H9 (cell line): ENCODE data around the gene RADIL. TPM values are rescaled to one million over a fixed set of nuclear protein-coding genes. Genes with fewer than 3 reads are reported as not detected.

Experiments
- DNase-seq: peaks from one replicate; pipeline ENCODE4 v3.0.0-alpha.2; 2017
- H2AFZ ChIP-seq: one replicate; pipeline ENCODE4 v1.6.1; 2013; ENCODE audit warnings: mild to moderate bottlenecking, low read length, control low read depth, moderate library complexity
- H2AK5ac ChIP-seq: 2 replicates; pipeline ENCODE4 v1.6.1; 2013; ENCODE audit warnings: low read length, control low read depth, mixed read lengths; ENCODE audit not compliant: insufficient read length
- H2BK120ac ChIP-seq: one replicate; pipeline ENCODE4 v1.6.1; 2013; ENCODE audit warnings: low read depth, mild to moderate bottlenecking, low read length, control low read depth, inconsistent platforms; ENCODE audit not compliant: poor library complexity, severe bottlenecking
- H2BK12ac ChIP-seq: 2 replicates; pipeline ENCODE4 v1.6.1; 2013; ENCODE audit warnings: low read length, control low read depth, mixed read lengths, low read depth; ENCODE audit not compliant: insufficient read length
- H2BK15ac ChIP-seq: 2 replicates; pipeline ENCODE4 v1.6.1; 2013; ENCODE audit warnings: low read depth, low read length, control low read depth
- H2BK20ac ChIP-seq: one replicate; pipeline ENCODE4 v1.6.1; 2013; ENCODE audit warnings: low read depth, mild to moderate bottlenecking, low read length, control low read depth, inconsistent platforms; ENCODE audit not compliant: poor library complexity, severe bottlenecking
- H2BK5ac ChIP-seq: 2 replicates; pipeline ENCODE4 v1.6.1; 2013; ENCODE audit warnings: low read length, control low read depth, mixed read lengths; ENCODE audit not compliant: insufficient read length
- H3K14ac ChIP-seq: 2 replicates; pipeline ENCODE4 v1.6.1; 2013; ENCODE audit warnings: low read length, control low read depth; ENCODE audit not compliant: insufficient read depth
- H3K18ac ChIP-seq: 2 replicates; pipeline ENCODE4 v1.6.1; 2013; ENCODE audit warnings: low read depth, mild to moderate bottlenecking, mixed read lengths, low read length, control low read depth; ENCODE audit not compliant: insufficient read length
- H3K23ac ChIP-seq: 2 replicates; pipeline ENCODE4 v1.6.1; 2013; ENCODE audit warnings: low read length, control low read depth, mixed read lengths, low read depth; ENCODE audit not compliant: insufficient read length
- H3K23me2 ChIP-seq: 2 replicates; pipeline ENCODE4 v1.6.1; 2013; ENCODE audit warnings: low read depth, mild to moderate bottlenecking, mixed read lengths, low read length, control low read depth; ENCODE audit not compliant: insufficient read length, poor library complexity, severe bottlenecking
- H3K27ac ChIP-seq: 2 replicates; pipeline ENCODE4 v1.5.1; 2013; ENCODE audit warnings: low read length, control low read depth, mixed read lengths, low read depth; ENCODE audit not compliant: insufficient read length
- H3K27me3 ChIP-seq: 2 replicates; pipeline ENCODE4 v1.6.1; 2013; ENCODE audit warnings: low read length, control low read depth, inconsistent platforms; ENCODE audit not compliant: insufficient read depth
- H3K4ac ChIP-seq: 2 replicates; pipeline ENCODE4 v1.6.1; 2013; ENCODE audit warnings: low read depth, mild to moderate bottlenecking, control low read depth, inconsistent platforms, low read length, moderate library complexity
- H3K4me1 ChIP-seq: 2 replicates; pipeline ENCODE4 v1.6.1; 2013; ENCODE audit warnings: low read length, control low read depth, inconsistent platforms; ENCODE audit not compliant: insufficient read depth
- H3K4me2 ChIP-seq: 2 replicates; pipeline ENCODE4 v1.6.1; 2013; ENCODE audit warnings: low read length, control low read depth, mixed read lengths; ENCODE audit not compliant: insufficient read length, insufficient read depth
- H3K56ac ChIP-seq: 2 replicates; pipeline ENCODE4 v1.6.1; 2013; ENCODE audit warnings: low read depth, mild to moderate bottlenecking, mixed read lengths, low read length, control low read depth; ENCODE audit not compliant: insufficient read length
- H3K79me1 ChIP-seq: 2 replicates; pipeline ENCODE4 v1.6.1; 2013; ENCODE audit warnings: low read depth, mild to moderate bottlenecking, moderate library complexity, low read length, control low read depth, inconsistent platforms; ENCODE audit not compliant: insufficient read depth, poor library complexity, severe bottlenecking
- H3K79me2 ChIP-seq: 2 replicates; pipeline ENCODE4 v1.6.1; 2013; ENCODE audit warnings: low read length, control low read depth, inconsistent platforms; ENCODE audit not compliant: insufficient read depth
- H3K9ac ChIP-seq: 2 replicates; pipeline ENCODE4 v1.6.1; 2013; ENCODE audit warnings: low read length, control low read depth, mixed read lengths; ENCODE audit not compliant: insufficient read length; ENCODE audit errors: extremely low read depth
- H3K9me3 ChIP-seq: one replicate; pipeline ENCODE4 v1.6.1; 2013; ENCODE audit warnings: low read depth, low read length, inconsistent platforms; ENCODE audit not compliant: control insufficient read depth
- H3T11ph ChIP-seq: one replicate; pipeline ENCODE4 v1.6.1; 2013; ENCODE audit warnings: mild to moderate bottlenecking, low read length, control low read depth, inconsistent platforms
- H4K20me1 ChIP-seq: one replicate; pipeline ENCODE4 v1.6.1; 2013; ENCODE audit not compliant: control insufficient read depth, insufficient read length, insufficient read depth
- H4K5ac ChIP-seq: 2 replicates; pipeline ENCODE4 v1.6.1; 2013; ENCODE audit warnings: low read depth, mild to moderate bottlenecking, mixed read lengths, low read length, control low read depth; ENCODE audit not compliant: insufficient read length
- H4K8ac ChIP-seq: replicated peaks from 2 replicates; pipeline ENCODE4 v1.6.1; 2013; ENCODE audit warnings: low read length, control low read depth, mixed read lengths, low read depth; ENCODE audit not compliant: insufficient read length
- H4K91ac ChIP-seq: 2 replicates; pipeline ENCODE4 v1.6.1; 2013; ENCODE audit warnings: low read depth, mild to moderate bottlenecking, moderate library complexity, mixed read lengths, low read length, control low read depth; ENCODE audit not compliant: insufficient read length
- H3K27ac Mint-ChIP-seq, 3 experiments: 2 replicates in 2 of 3; 3 replicates in 1 of 3; pipeline ENCODE4 v1.8.0; 2020 to 2021; ENCODE audit warnings: mixed read lengths in 3 of 3, mild to moderate bottlenecking in 1 of 3, moderate library complexity in 1 of 3
- H3K27me3 Mint-ChIP-seq: 2 replicates; pipeline ENCODE4 v1.8.0; 2021; ENCODE audit warnings: low read depth, mild to moderate bottlenecking, moderate library complexity, mixed read lengths
- H3K36me3 Mint-ChIP-seq, 3 experiments: 2 replicates in 2 of 3; 3 replicates in 1 of 3; pipeline ENCODE4 v1.8.0; 2020 to 2021; ENCODE audit warnings: low read depth in 3 of 3, mixed read lengths in 3 of 3; ENCODE audit not compliant: insufficient read depth in 1 of 3
- H3K4me1 Mint-ChIP-seq, 2 experiments: 2 replicates each; pipeline ENCODE4 v1.8.0; 2020; ENCODE audit warnings: mixed read lengths in 2 of 2
- H3K4me3 Mint-ChIP-seq, 2 experiments: 2 replicates in 1 of 2; 3 replicates in 1 of 2; pipeline ENCODE4 v1.8.0; 2020 to 2021; ENCODE audit warnings: mild to moderate bottlenecking in 2 of 2, mixed read lengths in 2 of 2, moderate library complexity in 1 of 2
- H3K9me3 Mint-ChIP-seq, 2 experiments: 2 replicates in 1 of 2; 3 replicates in 1 of 2; pipeline ENCODE4 v1.8.0; 2020; ENCODE audit warnings: mild to moderate bottlenecking in 2 of 2, mixed read lengths in 2 of 2, moderate library complexity in 1 of 2
- CTCF ChIP-seq: fragments of 200-600 bp; sonication (generic); conservative IDR thresholded peaks from 3 replicates; pipeline ENCODE4 v1.8.0; 2021; ENCODE audit warnings: antibody characterized with exemption, mild to moderate bottlenecking
- WGBS: extraction: QIAGEN DNeasy Blood & Tissue Kit; methylation state at CpG from one replicate; pipeline ENCODE4 v1.1.7; 2013; ENCODE audit warnings: missing lambda C conversion rate, low lambda C conversion rate, mixed read lengths; ENCODE audit not compliant: insufficient read length; ENCODE audit errors: extremely low coverage; 5-methylcytosine and 5-hydroxymethylcytosine counted together
- total RNA-seq: library from RNA; stranded (reverse); gene quantifications from 2 replicates; pipeline ENCODE4 v1.2.1, GENCODE V29; 2021

Gene RADIL
- total RNA-seq, 1 experiment from 2014 or later, result 4.7 TPM

DNA sequence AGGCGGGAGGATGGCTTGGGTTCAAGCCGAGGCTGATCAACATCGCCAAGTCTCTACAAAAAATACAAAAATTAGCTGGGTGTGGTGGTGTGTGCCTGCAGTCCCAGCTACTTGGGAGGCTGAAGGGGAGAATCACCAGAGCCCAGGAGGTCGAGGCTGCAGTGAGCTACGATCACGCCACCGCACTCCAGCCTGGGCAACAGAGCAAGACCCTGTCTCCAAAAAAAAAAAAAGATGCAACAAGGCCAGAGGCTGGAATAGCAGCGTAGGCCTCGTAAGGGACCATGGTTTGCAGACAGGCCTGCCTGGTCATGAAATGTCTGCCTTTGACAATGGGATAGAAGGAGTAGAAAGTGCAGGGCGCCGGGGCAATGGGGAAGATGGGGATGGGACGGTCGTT is 41.7 kb downstream of the RADIL start:
- Histone ChIP-seq H3K14ac (no peak overlapping the region; the same call in 1 of the 2 replicates), H3K79me1 (no peaks in the 10 kb centered on the region), H2BK120ac (no peak overlapping the region), H4K5ac (no peak overlapping the region), H3K4me2 (no peak overlapping the region), H4K91ac (no peak overlapping the region), H3K4ac (no peak overlapping the region), H3K23ac (no peak overlapping the region), H3T11ph (no peak overlapping the region), H3K9me3 (no peaks in the 10 kb centered on the region), H4K8ac (no peak overlapping the region), H2BK12ac (no peak overlapping the region), H3K56ac (no peak overlapping the region), H3K4me1 (no peaks in the 10 kb centered on the region), H3K27me3 (no peaks in the 10 kb centered on the region), H3K27ac (no peak overlapping the region), H3K23me2 (no peaks in the 10 kb centered on the region), H2AK5ac (no peak overlapping the region), H2AFZ (no peak overlapping the region), H3K18ac (no peak overlapping the region), H2BK20ac (no peak overlapping the region), H3K79me2 (no peaks in the 10 kb centered on the region), H2BK5ac (no peak overlapping the region), H4K20me1 (no peaks in the 10 kb centered on the region), H2BK15ac (no peak overlapping the region), H3K9ac (no peak overlapping the region)
- no peak for TF ChIP-seq CTCF
- Mint-ChIP-seq H3K4me3 (no peak overlapping the region), H3K27ac (no peak overlapping the region), H3K27me3 (peaks cover 2% of the 10 kb centered on the region), H3K36me3 (no peaks in the 10 kb centered on the region), H3K9me3 (no peaks in the 10 kb centered on the region), H3K4me1 (peaks cover 0 to 12% of the 10 kb centered on the region in 2 experiments; a peak in 3 of 4 replicates)
- no peak for DNase-seq
- no CpG with 5 or more reads among the region's 13 CpGs for WGBS
